C4-2B (cell line): ENCODE measurements around the gene B4GALNT2.
A peak's percentile ranks its signal among the peaks of the same experiment; 100 is the strongest.
"Not testable (repeated sequence)": the region's sequence is repeated elsewhere in the genome, so short reads cannot be mapped to it uniquely, and the experiment has no call there.

Experiments used
- H3K27ac ChIP-seq: fragments of 450-650 bp; 2 replicates; pipeline ENCODE4 v1.5.1; 2017
- ZFX ChIP-seq: fragments of 450-650 bp; IDR thresholded peaks from 2 replicates; pipeline ENCODE4 v1.6.1; 2017
- TF ChIP-seq, protein P1 (sequence below): fragments of 450-650 bp; conservative IDR thresholded peaks from 2 replicates; pipeline ENCODE4 v1.5.1; 2017; ENCODE audit warnings: mild to moderate bottlenecking

B4GALNT2 gene

GRCh38 chr17:49093131-49093530, 39.4 kb upstream of the B4GALNT2 start:
- no peak overlapping the region for H3K27ac ChIP-seq
- TF ChIP-seq, protein P1, sequence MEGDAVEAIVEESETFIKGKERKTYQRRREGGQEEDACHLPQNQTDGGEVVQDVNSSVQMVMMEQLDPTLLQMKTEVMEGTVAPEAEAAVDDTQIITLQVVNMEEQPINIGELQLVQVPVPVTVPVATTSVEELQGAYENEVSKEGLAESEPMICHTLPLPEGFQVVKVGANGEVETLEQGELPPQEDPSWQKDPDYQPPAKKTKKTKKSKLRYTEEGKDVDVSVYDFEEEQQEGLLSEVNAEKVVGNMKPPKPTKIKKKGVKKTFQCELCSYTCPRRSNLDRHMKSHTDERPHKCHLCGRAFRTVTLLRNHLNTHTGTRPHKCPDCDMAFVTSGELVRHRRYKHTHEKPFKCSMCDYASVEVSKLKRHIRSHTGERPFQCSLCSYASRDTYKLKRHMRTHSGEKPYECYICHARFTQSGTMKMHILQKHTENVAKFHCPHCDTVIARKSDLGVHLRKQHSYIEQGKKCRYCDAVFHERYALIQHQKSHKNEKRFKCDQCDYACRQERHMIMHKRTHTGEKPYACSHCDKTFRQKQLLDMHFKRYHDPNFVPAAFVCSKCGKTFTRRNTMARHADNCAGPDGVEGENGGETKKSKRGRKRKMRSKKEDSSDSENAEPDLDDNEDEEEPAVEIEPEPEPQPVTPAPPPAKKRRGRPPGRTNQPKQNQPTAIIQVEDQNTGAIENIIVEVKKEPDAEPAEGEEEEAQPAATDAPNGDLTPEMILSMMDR: no peak
- TF ChIP-seq ZFX: no peak

DNA sequence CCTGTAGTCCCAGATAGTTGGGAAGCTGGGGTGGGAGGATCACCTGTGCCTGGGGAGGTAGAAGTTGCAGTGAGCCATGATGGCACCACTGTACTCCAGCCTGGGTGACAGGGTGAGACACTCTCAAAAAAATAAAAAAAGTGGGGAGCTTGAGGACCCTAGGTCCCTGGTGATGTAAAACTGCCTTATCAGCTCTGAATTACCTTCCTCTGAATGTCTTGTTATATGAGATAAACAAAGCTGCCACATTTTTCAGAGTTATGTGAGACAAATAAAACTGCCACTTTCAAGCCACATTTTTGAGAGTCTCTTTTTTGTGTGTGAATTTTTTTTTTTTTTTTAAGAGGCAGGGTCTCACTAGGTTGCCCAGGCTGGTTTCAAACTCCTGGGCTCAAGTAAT, 32.0 kb upstream of the B4GALNT2 start:
- TF ChIP-seq, protein P1: no peak
- no peak for TF ChIP-seq ZFX
- H3K27ac ChIP-seq: peak overlapping the region; percentile 42

GRCh38 chr17:49101054-49101534, 31.5 kb upstream of the B4GALNT2 start:
- peak overlapping the region; percentile 42; the same call in 1 of the 2 replicates for H3K27ac ChIP-seq
- peak; percentile 26; the same call in 1 of the 2 replicates for TF ChIP-seq ZFX
- TF ChIP-seq, protein P1: no peak

DNA sequence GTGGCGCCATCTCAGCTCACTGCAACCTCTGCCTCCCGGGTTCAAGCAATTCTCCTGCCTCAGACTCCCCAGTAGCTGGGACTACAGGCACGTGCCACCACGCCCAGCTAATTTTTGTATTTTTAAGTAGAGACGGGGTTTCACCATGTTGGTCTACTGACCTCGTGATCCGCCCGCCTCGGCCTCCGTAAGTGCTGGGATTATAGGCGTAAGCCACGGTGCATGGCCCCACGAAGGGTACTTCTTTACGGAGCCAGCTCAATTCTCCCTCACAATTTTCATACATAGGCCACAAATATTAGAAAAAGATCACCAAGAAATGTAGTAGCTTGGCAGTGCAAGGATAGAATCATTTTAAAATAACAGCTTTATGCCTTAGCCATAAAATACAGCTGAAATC, 29.2 kb upstream of the B4GALNT2 start:
- not testable (repeated sequence) for H3K27ac ChIP-seq

- no peak for TF ChIP-seq ZFX
- TF ChIP-seq, protein P1: no peak
- H3K27ac ChIP-seq: no peak overlapping the region
These were observed 28.0 kb upstream of the B4GALNT2 start for GRCh38 chr17:49104511-49105074.

DNA sequence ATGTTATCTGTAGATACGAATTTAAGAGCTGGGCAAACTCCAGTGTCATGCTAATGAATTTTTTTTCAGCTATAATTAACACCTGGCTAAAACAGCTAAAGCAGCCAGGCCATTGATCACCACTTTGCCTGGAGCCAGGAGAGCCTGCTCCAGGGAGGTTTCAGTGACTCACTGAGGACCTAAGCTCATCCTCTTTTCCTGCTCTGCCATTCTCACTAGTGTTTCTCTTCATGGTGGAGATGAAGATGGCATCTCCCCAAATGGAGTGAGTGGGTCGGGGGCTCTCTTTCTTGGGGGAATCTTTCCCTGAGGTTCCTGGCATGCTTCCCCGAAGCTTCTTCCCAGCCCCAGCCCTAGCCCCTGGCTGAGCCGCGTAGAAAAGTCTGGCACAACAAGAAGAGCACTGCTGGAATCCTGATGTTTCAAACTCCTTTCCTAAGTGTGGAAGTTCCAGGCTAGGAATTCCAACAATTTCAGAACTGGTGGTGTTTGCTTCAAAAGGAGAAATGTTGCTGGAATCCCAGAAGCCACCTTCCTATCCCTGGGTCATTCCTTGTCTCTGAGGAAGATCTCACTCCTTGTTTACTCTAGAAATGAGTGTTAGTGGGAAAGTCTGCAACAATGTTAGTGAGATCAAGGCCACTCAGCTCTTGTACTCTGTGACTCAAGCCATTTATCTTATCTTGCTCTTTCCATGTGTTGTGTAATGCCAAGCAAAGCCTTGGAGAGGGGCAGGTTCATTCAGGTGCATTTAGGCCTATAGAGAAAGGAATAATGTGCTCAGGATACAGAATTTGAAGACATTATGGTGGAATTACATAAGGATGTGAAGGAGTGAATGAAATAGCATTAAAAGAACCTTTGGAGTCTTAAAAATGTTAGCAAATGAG, 26.0 kb upstream of the B4GALNT2 start:
- TF ChIP-seq, protein P1: no peak
- no peak for TF ChIP-seq ZFX
- H3K27ac ChIP-seq: no peak overlapping the region

DNA sequence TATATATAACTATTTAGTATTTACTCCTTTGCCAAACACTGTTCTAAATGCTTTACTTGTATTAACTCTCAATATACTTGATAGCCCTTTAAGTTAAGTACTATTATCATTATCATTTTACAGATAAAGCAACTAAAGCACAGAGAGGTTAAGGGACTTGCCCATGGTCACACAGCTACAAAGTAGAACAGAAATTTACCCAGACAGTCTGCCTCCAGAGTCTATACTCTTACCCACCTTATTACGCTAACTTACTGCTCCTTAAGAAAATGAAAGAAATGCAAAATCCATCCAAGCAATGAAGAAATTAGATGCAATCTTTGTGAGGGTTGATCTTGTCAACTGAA, 25.4 kb upstream of the B4GALNT2 start:
- H3K27ac ChIP-seq: no peak overlapping the region

More for the DNA sequence above, 25.4 kb upstream of the B4GALNT2 start:
- no peak for TF ChIP-seq ZFX
- TF ChIP-seq, protein P1: no peak
